Prostate gland (tissue), 2 donors: Measurements from ENCODE around the gene PCBD2. TPM values are rescaled to one million over a fixed set of nuclear protein-coding genes. Genes with fewer than 3 reads are reported as not detected.

Experiments
- DNase-seq: peaks from one replicate; pipeline ENCODE4 v3.0.0-alpha.2; 2019; ENCODE audit warnings: low spot score
- H3K27ac ChIP-seq, 2 donors: fragments of 200-600 bp; sonication (generic); 2 replicates each; pipeline ENCODE4 v1.5.1; 2017 to 2019
- H3K27me3 ChIP-seq: fragments of 200-600 bp; sonication (generic); replicated peaks from 2 replicates; pipeline ENCODE4 v1.5.1; 2019; ENCODE audit not compliant: insufficient read depth
- H3K36me3 ChIP-seq, 2 donors: fragments of 200-600 bp; sonication (generic); 1 replicate in 1 of 2; 2 replicates in 1 of 2; pipeline versions ENCODE4 v1.5.1 to v1.8.1; 2017 to 2019
- H3K4me1 ChIP-seq: fragments of 200-600 bp; sonication (generic); replicated peaks from 2 replicates; pipeline ENCODE4 v1.5.1; 2019
- H3K4me3 ChIP-seq, 2 donors: fragments of 200-600 bp; sonication (generic); 2 replicates each; pipeline ENCODE4 v1.5.1; 2017 to 2019
- H3K9me3 ChIP-seq: fragments of 200-600 bp; sonication (generic); 2 replicates; pipeline ENCODE4 v1.5.1; 2017
- CTCF ChIP-seq, 4 experiments: fragments of 200-600 bp in 2 of 4; fragments of 450-650 bp in 2 of 4; sonication (generic) in 2 of 4; IDR thresholded peaks; 1 replicate in 3 of 4; 2 replicates in 1 of 4; pipeline ENCODE4 v1.5.1; 2016 to 2019; ENCODE audit warnings: antibody characterized with exemption in 4 of 4, mild to moderate bottlenecking in 2 of 4, moderate library complexity in 2 of 4
- POLR2A ChIP-seq: fragments of 450-650 bp; IDR thresholded peaks from one replicate; pipeline ENCODE4 v1.6.1; 2016; ENCODE audit warnings: antibody characterized with exemption, mild to moderate bottlenecking
- POLR2AphosphoS5 ChIP-seq: sonication (generic); formaldehyde crosslinking; IDR thresholded peaks from one replicate; pipeline ENCODE4 v1.6.1; 2017; ENCODE audit warnings: antibody characterized with exemption
- WGBS: methylation state at CpG from one replicate; pipeline ENCODE4 v1.1.5; 2018; 5-methylcytosine and 5-hydroxymethylcytosine counted together
- intact Hi-C: fragments of 100-400 bp; cut with DNase I; formaldehyde crosslinking; loops from one replicate; pipeline ENCODE4 v1.14.2; 2022
- total RNA-seq, 2 donors: library from RNA; depleted of rRNA; stranded (reverse); fragments of >200 nt; gene quantifications; one replicate each; pipeline ENCODE4 v1.1.0, GENCODE V29; 2016

The PCBD2 gene
- total RNA-seq, 2 donors from 2014 or later, result 7.4 to 9.4 TPM

- Histone ChIP-seq H3K4me3 (no peak overlapping the region), H3K9me3 (no peaks in the 10 kb centered on the region), H3K27me3 (no peaks in the 10 kb centered on the region), H3K4me1 (no peaks in the 10 kb centered on the region), H3K27ac (no peak overlapping the region), H3K36me3 (no peaks in the 10 kb centered on the region)
- TF ChIP-seq POLR2A (no peak), CTCF (IDR thresholded peaks at IDR 0.05) (no peak), POLR2AphosphoS5 (no peak)
- intact Hi-C loops, result no loop called here
- no peak for DNase-seq
- WGBS, result 60% methylated on average over 4 of the region's 4 CpGs
Measured at GRCh38 chr5:134957920-134958608, 53.1 kb downstream of the PCBD2 start.

- no peaks in the 10 kb centered on the region for H3K27me3 ChIP-seq
- no peaks in the 10 kb centered on the region for H3K36me3 ChIP-seq
- DNase-seq, result no peak
- H3K4me1 ChIP-seq, result no peaks in the 10 kb centered on the region
- TF ChIP-seq POLR2AphosphoS5, result no peak
- TF ChIP-seq POLR2A, result no peak
- no peak for TF ChIP-seq CTCF (IDR thresholded peaks at IDR 0.05)
- 60% methylated on average over 3 of the region's 3 CpGs for WGBS
- H3K27ac ChIP-seq, result no peak overlapping the region
- no peak overlapping the region for H3K4me3 ChIP-seq
- intact Hi-C loops, result no loop called here
- no peaks in the 10 kb centered on the region for H3K9me3 ChIP-seq
Measured at GRCh38 chr5:134958755-134959154, 53.8 kb downstream of the PCBD2 start.

- no peaks in the 10 kb centered on the region for H3K27me3 ChIP-seq
- no peak for DNase-seq
- no peaks in the 10 kb centered on the region for H3K36me3 ChIP-seq
- TF ChIP-seq POLR2AphosphoS5 (no peak), POLR2A (no peak), CTCF (IDR thresholded peaks at IDR 0.05) (no peak)
- intact Hi-C loops, result no loop called here
- no peaks in the 10 kb centered on the region for H3K9me3 ChIP-seq
- H3K4me3 ChIP-seq, result no peak overlapping the region
- no peak overlapping the region for H3K27ac ChIP-seq
- peaks cover 3% of the 10 kb centered on the region for H3K4me1 ChIP-seq
Measured at GRCh38 chr5:134963098-134963497, 58.2 kb downstream of the PCBD2 start.

GRCh38 chr5:134964359-134965270, 59.7 kb downstream of the PCBD2 start:
- WGBS, result 88% methylated on average over 12 of the region's 12 CpGs
- no peak for TF ChIP-seq POLR2A
- H3K27me3 ChIP-seq, result no peaks in the 10 kb centered on the region
- DNase-seq, result no peak
- H3K4me3 ChIP-seq, result no peak overlapping the region
- no peak overlapping the region for H3K27ac ChIP-seq
- intact Hi-C loops, result no loop called here
- no peaks in the 10 kb centered on the region for H3K9me3 ChIP-seq
- peaks cover 3% of the 10 kb centered on the region for H3K4me1 ChIP-seq
- no peaks in the 10 kb centered on the region for H3K36me3 ChIP-seq

GRCh38 chr5:134965271-134965825, 60.4 kb downstream of the PCBD2 start:
- H3K36me3 ChIP-seq, result no peaks in the 10 kb centered on the region
- intact Hi-C loops, result no loop called here
- H3K4me1 ChIP-seq, result peaks cover 3% of the 10 kb centered on the region
- no peak overlapping the region for H3K4me3 ChIP-seq
- TF ChIP-seq POLR2A (no peak), POLR2AphosphoS5 (no peak), CTCF (IDR thresholded peaks at IDR 0.05) (no peak)
- 96% methylated on average over 3 of the region's 3 CpGs for WGBS
- no peaks in the 10 kb centered on the region for H3K9me3 ChIP-seq
- H3K27ac ChIP-seq, result no peak overlapping the region
- no peaks in the 10 kb centered on the region for H3K27me3 ChIP-seq
- no peak for DNase-seq
